ENCODE measurements around the gene CCDC33.

Gene CCDC33

DNA sequence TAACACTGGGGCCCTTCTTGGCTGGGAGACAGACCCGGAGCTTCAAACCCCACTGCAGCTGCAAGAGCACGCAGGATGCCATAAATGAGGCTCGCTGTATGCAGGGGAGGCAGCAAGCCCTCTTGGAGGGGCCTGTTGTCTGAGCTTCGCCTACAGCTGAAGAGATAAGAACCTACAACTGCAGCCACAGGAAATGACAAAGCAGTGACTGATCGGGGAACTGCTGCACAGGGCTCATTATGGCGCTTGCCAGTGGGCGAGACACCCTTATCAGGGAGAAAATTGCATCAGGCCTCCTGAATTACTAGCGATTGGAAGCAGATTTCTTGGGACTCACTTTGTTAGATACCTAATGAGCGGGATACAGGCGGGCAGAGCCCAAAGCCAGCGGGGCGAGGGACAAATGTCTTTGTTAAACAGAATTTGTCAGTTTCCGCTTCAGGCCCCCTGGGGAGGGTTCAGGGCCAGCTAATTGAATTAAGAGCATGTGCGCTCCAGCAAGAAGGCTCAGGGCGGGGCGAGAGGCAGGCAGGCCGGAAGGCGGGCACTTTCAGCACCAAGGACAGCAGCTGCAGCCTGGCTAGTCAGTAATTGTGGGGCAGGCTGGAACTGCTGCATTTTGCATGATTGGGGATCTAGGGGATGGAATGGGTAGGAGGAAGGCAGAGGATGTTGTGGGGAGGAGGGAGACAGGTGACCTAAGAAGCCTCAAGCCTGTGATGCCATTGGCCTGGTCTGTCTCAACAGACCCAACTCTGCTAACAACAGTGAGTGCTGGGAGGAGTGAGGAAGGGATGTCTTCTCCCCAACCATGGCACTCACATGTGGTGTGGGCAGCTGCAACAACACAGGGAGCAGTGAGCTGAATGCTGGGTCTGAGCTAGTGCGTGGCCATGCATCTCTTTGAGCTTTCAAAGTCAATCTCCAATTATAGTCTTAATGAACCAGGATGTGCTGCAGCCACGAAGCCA lies 55.3 kb downstream of the CCDC33 start:
- peak; percentile 48 for DNase-seq

DNA sequence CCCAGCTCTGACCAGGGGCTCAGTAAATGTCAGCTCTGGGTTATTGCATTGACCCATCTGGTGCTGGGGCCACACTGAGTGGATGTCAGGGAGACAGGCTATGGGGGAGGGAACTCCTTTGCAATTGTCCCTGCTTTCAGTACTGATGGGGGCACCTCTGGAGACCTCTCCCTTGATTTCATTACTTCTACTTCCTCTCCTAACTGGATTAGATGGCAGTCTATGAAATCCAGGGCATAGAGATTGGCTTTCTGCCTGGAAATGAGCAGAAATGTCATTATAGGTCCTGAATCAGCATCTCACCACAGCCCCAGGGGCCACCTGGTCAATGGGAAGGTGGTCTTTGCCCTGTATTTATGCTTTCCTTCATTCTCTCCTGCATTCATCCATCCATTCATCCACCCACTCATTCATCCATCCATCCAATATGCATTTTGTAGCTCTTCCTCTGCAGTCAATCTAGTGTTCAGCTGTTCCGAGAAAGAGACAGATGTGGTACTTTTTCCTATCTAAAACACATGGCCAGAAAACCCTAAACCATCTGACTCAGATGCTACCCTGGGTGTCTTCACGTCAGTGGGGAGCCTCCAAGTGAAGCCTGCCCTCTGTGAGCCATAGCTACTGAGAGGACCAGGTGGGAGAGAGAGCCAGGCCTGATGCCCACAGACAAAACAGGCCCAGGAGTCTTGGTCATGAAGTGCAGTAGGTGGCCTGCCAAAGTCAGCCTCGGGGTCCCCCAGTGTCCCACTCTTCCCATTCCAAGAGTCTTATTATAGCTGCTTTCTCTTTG lies 57.1 kb downstream of the CCDC33 start:
- no peak for DNase-seq

DNA sequence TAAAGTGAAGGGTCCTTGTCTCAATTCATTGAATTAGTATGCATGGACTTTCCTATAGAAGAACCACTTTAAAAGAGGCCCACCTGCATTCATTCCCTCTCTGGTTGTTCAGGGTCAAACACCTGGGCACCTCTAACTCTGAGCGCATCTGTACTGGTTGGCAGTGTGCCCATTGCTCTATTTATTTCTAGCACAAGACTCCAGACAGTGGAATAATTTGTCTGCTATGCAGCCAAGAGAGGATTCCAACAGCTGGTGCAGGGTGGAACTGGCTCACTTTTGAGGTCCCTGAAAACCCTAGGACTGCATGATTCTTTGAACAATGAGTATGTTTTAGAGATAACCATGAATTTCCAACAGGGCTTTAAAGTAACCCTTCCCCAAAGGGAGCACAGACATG lies 57.9 kb downstream of the CCDC33 start:
- DNase-seq: no peak

DNA sequence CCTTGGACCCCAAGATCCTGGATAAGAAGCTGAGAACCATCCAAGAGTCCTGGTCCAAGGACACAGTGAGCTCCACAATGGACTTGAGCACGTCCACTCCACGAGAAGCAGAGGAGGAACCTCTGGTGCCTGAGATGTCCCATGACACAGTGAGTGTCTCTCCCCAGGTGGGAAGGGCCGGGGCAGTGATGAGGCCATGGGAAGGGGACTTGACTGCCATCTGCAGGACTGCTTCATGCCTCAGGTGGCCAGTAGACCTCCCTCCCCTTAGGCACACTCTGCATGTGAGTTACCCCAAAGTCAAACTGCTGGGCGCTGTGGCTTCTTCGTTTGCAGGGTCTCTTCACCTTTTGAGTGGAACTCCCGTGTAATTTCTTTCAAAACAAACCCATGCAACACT lies 59.7 kb downstream of the CCDC33 start:
- DNase-seq: no peak

DNA sequence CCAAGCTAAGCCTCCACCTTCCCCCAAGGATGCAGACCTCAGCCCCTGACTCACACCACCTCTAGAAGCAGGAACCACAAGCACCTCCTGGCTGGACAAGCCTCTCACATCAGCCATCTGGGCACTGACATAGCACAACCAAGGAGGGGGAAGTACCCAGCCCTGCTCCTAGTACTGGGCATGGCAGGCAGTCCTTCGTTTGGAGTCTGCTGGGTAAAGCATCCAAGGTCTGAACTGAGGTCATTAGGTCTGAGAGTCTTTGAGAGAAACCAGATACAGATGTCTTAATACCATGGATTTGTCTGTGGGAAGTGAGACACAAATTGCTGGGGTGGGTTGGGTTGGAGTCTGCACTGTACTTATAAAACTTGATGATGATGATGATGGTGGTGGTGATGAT lies 61.8 kb downstream of the CCDC33 start:
- DNase-seq: no peak

DNA sequence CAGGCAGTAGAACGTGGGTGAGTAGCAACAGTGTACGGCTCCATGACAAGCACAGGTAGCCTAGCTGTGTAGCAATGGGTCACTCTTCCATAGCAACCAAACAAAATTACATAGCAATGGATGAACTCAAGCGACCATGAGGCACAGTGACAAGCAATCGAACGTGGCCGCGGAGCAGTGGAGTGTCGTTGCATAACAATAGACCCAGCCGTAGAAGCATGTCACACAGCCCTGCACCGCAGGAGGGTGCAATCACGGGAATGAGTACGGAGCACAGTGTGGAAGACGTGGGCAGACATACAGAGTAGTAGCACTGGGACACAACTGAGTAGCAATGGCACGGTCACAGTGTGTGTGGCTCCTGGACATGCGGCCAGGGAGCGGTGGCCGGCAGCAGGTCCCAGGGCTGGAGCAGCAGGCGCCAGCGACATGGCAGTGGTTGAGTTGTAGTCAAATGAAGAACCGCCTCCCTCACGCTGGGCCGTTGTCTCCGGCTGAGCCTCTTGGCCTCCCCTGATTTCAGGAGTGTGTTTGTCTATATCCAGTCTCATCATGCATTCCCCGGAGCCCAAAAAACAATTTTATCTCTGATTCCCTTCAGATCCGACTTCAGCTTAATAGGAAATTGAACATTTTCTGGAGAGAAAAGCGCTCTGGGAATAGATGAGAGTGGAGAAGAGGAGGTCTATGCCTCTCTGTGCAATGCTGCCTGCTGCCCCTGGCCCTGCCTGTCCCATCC lies 64.1 kb downstream of the CCDC33 start:
- DNase-seq: no peak

DNA sequence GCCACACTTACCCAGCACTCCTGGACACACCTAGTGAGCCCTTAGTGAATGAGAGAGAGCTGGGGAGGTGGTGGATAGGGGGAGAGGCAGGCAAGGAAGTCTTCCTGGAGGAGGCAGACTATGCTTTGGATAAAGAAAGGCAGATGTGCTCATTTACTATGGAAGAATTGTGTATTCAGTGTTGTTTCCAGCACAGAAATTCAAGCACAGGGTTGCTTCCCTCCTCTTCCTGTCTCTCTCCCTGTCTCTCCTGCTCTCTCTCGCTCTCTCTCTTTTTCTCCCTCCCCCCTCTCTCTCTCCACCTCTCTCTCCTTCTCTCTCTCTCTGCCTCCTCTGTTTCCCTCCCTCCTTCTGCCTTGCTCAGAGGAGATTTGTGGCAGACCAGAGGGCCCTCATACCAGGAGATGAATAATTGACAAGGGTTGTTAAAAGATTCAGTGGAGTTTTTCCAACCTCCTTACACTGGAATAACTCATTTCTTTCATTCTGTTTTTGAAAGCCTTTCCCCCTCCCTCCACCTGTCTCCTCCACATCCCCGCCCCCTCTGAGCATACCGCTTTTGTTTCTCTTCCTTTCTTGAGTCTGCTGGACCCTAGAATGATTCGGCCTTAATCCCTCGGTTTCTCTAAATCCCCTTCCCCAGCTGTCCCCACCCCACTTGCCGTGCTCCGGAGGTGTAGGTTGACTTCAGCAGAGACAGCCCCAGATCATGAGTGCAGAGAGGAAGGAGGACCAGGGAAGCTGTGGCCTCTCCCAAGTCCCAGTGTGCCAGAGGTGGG lies 65.6 kb downstream of the CCDC33 start:
- DNase-seq: no peak

DNA sequence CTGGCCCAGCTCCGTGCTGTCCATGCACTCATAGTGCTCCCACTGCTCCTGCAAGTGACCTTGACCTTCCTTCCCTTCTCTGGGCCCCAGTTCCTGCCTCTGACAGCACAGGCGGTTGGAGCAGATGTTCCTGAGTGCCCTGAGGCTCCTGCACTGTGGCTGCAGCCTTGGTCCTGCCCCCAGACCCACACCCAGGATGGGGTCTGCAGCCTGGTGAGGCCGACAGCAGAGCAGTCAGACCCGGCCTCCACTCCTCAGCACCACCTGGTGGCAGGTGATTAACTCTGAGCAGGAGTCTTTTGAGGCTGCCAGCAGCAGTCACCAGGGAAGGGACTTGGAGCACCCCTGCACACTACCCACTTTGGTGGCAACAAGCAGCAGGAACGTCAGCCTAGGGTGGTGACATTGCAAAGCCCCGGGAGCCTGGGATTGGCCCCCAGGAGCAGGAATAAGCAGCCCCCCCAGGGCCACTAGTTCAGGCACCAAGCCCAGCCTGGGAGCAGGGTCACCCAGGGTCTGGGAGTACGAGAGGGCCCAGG lies 66.8 kb downstream of the CCDC33 start:
- peak; percentile 10 for DNase-seq

DNA sequence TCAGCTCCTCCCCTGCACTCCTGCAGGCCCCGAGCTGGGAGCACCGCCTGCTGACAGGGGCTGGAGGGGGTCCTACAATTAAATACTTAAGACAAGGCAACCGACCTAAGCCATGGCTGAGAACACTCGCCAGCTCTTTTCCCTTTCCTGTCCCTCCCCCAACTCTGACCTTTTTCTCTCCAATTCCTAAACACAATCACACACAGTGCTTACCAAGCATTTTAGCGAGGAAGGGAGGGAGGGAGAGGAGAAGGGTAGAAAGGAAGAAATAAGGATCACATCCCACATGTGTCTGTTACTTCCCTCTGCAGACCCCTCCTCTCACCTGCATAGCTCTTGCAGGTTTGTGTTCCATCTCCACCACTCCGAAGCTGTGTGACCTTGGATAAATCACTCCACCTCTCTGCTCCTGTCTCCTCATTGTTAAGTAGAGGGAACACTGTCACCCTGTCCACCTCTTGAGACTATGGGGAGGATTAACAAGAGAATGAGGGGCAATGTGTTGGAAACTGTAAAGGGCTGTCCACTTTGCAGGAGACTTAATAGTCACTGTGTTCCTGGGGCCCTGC lies 67.7 kb downstream of the CCDC33 start:
- no peak for DNase-seq

DNA sequence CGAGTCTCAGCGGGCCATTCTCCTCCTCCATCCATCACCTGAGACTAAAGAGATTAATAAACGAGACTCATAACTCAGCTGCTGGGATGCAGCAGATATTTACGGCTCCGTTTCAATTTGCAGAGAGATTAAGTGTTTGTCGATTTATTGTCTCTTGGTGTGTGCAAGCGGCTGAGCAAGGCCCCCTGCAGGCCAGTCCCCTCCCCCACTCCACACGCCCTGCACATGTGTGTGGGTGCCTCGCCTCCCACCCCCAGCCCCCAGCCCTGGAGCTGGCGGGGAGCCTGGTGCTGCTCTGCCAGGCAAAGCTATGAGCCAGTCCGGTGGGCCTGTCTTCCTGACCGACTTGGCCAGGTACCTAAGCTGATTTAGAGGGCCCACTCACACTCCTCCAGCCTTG lies 68.3 kb downstream of the CCDC33 start:
- DNase-seq: no peak

DNA sequence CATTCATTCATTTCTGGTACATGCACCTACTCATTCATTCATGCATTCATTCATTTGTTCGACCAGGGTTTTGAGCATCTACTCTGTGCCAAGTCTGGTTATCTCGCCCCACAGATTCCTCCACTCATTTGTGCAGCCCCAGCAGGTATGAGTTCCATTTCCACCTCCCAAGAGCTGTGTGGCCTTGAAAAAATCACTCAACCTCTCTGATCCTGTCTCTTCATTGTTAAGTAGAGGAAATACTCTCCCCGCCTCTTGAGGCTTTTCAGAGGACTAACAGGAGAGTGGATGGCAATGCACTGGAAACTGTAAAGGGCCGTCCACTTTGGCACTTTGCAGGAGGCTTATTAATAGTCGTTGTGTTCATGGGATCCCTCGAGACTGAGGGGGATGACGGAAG lies 69.6 kb downstream of the CCDC33 start:
- DNase-seq: no peak

DNA sequence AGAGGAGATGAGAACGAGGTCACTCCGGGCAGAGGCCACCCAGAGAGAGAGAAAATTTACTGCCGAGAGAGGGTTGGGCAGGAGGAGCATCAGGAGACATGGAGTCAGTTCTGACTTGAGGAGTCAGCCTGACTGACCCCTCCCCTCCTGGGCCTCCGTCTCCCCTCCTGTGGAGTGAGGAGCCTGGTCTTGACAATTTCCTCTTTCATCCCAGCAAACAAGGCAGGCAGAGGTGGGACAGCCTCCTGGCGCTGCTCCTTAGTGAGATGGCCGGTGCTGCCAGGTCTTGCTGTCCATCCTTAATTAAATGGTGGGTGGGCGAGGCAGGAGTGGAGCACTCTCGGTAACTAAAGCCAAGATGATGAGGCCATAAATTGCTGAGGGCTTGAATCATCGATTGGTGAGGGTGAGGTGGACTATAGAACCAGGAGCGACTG lies 70.7 kb downstream of the CCDC33 start:
- no peak for DNase-seq

DNA sequence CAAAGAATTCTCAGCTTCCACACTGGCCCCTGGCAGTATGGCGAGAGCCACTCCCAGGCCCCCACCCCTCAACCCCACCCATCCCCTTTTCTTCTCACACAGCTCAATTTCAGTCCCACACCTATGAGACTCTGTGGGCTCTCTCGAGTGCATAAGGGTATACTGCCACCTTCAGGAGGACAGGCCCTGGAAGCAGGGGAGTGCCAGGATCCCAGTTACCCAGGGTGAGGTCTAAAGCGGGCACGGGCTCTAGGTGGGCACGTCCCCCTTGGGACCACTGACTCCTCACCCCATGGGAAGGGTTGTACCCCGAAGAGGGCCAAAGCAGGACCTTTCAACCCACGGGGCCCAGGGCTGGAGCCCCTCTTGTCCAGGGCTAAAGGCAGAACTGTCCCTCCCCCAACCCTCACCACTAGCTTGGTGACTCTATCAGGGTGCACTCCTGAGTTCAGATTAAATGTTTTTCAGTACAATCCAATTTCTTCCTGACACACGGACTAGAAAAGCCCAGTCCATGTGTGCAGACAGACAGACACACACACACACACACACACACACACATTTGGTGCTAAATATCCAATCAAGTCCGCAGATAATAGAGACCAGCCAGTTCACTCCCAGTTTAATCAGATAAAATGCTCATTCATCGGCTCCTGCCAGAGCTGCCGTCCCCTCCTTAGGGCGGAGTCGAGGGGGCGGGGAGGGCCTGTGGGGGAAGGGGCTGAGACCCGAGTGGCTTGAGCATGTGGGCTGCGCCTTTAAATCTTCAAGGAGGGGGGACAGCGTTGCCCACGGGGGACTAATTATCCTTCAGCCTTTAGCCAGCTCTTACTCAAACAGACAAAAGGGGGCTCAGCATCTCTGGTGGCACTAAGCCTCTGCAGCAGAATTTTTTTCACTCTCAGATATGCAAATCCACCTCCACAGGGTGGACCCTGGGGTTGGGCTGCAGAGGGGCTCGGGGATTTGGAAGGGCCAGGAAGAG lies 72.0 kb downstream of the CCDC33 start:
- no peak for DNase-seq

DNA sequence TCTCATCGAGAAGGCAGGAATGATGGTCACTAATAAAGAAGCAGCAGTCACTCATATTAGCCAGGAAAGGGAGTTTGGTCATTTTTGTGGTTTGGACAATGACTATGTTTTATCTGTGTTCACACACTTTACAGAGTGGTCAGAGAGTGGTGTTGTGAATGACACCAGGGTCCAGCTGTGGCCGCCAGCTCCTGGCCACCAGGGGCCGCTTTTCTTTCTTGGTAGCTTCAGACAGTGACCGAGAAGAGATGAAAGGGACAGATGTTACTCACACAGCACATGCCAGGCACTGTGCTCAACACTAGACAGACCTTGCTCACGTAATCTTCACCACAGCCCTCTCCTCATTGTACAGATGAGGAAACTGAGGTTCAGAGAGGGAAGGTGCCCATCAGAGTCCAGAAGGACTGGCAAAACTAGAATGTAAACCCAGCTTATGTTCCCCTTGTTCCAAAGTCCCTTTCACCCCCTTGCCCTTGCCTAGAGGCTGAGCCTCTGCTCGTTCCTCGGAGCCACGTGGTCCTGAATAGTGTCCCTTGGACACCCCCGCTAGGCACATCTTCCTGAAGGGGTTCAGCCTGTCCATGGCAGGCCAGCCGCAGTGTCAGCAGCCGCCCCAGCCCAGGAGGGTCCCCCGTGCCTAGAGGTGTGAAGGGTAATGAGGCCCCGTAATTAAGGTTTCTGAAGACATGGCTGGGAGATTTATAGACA lies 75.8 kb downstream of the CCDC33 start:
- DNase-seq: no peak

DNA sequence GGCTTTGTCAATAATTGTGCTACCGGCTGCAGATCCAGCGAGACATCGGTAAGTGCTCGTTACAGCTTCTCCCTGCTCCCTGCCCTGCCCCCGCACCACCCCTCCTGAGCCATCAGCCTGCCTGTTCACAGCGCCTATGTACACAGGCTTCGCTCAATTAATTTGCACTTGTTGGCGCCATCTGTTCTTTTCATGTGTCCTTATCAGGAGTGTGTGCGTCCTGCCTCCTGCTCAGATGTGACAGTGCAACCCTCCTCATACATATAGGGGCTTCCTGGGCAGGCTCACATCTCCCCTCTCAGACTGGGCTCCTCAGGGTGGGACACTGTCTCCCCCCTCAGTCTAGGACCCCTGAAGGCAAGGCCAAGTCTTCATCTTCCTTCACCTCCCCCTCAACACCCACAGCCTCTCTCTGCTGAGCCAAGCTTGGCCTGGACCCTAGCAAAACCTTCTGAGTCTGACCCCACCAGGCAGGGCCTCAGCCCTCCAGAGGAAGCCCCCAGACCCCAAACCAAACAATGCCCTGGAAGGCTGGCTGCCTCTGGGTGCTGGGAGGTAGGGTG lies 76.4 kb downstream of the CCDC33 start:
- no peak for DNase-seq

DNA sequence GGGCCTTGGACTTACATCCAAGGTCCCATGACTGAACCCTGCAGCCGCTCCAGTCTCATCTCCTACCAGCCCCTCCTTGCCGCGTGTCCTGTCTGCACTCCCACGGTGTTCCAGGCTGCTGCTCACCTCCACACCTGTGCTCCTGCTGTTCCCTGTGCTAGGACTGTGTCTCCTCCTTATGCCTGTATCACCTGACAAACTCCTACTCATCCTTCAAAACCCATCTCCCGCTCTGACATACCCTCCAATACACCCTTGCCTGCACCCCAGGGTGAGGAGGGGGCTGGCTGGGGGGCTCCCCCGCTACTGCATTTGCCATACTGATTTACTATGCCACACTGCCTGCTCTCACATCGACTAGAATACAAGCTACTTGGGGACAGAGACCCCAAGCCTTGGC lies 77.8 kb downstream of the CCDC33 start:
- no peak for DNase-seq

DNA sequence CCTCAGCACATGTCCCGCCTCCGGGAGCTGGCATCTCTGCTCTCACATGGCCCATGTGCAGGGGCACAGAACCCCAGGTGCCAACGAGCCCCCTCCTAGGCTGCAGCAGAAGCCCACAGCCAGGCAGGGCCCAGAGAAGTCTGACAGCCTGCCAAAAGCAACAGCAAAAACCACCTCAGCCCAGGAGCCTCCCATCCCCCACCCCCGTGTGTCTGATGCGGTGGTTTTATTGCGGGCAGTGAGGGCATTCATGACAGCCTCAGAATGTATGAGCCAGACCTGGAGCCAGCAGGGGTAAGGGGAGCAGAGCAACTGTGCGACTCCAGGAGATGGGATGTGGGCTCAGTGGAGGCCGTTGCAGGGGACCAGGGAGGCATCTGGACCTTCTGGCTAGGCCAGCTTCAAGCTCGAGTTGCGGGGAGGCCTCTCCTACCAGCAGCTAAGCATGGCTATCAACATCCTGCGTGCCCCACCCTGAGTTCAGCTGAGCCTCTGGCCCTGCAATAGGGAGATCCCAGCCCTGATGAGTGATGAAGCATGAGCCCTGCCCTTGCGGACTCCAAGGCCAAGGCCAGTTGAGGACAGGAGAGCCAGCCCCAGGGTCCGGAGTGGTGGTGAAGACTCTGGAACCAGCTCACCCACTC lies 78.8 kb downstream of the CCDC33 start:
- DNase-seq: no peak

DNA sequence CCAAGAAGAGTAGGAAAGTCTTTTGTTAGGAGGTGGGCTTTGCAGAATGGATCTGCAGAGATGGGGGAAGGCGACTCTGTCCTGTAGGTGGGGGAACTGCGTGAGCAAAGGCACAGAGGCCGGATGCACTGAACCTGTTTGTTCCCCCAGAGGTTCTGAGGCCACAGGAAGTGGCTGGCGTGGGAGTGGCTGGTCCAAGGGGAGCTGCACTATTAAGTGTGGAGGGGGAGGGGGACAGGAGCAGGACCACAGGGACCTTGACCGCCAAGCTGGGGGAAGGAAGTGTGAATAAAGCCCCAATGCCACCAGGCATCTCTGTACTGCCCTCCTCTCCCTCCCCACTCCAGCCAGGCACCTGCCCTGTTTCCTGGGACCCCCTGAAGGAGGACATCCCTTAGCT lies 79.5 kb downstream of the CCDC33 start:
- no peak for DNase-seq

DNA sequence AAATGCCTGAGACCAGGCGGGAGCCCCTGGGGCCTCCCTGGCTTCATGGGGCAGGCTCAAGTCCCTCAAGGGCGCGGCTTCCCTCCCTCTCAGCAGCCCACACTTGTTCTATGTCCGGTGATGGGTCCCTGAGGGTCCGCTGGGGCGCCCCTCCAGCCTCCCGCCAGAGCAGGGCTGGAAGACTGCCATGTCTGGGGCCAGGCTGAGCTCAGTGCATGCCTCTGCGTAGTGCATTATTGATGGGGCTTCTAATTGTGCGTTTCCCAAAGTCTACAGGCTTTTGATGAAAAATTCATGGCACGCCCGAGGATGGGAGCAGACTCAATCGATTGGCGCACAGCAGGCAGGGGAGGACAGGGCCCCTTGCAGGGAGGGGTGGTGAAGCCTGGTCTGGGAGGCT lies 80.0 kb downstream of the CCDC33 start:
- no peak for DNase-seq
